Erythroblast (primary cell): ENCODE results near the gene FYN.

Experiments used
- GATA1 ChIP-seq: IDR thresholded peaks from 2 replicates; pipeline ENCODE4 v1.6.1; 2011; ENCODE audit warnings: low read depth, mild to moderate bottlenecking, control low read depth, low read length, moderate library complexity
- POLR2A ChIP-seq: IDR thresholded peaks from 2 replicates; pipeline ENCODE4 v1.6.1; 2011; ENCODE audit warnings: mild to moderate bottlenecking, low read length

DNA sequence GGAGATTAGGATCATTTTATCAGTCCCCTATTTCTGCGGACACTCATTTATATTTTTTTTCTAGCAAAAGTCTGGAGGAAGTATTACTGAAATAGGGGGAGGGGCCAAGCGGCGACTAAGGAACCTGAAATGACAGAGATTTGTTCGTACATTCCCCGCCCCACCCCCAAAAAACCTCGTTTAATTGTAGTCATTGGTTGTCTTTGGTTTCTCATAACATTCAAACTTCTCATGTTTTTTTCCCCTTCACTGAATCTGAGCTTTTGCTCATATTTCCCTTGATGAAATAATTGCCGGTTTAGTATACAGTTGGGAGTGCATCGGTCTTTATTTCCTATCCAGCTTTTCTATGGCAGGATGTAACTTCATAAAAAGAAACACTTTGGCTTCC, 768 bp upstream of the FYN start:
- TF ChIP-seq POLR2A = no peak
- TF ChIP-seq GATA1 = no peak
